HG02970 (cell line): ENCODE results near the gene U2AF2.

ENCODE experiments used
- ATAC-seq: cut with Tn5 transposase; IDR thresholded peaks from one replicate; pipeline ENCODE4 v1.9.1; 2021; ENCODE audit warnings: mild to moderate bottlenecking, moderate library complexity, moderate number of reproducible peaks; ENCODE audit not compliant: unreplicated experiment, low FRiP score

U2AF2 gene

DNA sequence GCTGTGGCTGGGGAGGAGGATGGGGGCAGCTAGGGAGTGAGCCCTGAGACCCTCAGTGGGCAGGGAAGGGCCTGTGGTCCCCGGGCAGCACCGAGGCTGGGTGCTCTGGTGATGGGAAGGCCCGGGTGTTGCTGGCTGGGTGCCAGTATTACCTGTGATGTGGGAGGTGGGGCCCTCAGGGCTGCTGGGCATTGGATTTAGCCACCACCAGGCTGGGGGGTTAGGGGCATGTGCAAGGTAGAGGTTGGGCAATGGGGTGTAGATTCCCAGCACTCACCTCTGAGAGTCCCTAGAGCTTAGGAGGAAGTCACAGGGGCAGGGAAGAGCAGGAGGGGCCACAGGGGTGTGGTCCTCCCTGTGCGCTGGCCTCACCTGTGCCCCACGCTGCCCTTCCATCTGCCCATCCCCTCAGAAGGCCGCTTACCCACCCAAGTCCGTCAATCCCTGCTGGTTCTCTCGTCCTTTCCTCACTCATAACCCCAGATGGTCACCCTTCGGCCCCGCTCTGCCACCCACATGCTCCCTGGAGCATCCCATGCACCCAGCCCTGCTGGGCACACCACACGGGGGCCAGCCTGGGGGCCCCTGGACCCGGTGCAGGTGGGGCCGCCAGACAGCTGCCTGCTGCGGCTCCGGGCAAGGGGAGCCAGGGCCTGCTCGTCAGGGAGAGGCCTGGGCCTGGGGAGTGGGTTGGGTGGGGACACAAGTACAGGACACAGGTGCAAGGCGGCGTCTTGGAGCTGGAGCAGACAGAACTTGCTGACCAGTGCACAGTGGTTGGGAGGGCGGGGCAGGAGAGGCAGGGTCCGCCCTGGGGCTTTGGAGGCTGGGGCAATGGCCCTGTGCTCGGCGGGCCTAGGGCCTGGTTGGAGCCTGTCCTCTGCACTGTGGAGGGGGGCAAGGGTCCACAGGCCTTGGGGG lies 32.7 kb downstream of the U2AF2 start:
- no peak for ATAC-seq

DNA sequence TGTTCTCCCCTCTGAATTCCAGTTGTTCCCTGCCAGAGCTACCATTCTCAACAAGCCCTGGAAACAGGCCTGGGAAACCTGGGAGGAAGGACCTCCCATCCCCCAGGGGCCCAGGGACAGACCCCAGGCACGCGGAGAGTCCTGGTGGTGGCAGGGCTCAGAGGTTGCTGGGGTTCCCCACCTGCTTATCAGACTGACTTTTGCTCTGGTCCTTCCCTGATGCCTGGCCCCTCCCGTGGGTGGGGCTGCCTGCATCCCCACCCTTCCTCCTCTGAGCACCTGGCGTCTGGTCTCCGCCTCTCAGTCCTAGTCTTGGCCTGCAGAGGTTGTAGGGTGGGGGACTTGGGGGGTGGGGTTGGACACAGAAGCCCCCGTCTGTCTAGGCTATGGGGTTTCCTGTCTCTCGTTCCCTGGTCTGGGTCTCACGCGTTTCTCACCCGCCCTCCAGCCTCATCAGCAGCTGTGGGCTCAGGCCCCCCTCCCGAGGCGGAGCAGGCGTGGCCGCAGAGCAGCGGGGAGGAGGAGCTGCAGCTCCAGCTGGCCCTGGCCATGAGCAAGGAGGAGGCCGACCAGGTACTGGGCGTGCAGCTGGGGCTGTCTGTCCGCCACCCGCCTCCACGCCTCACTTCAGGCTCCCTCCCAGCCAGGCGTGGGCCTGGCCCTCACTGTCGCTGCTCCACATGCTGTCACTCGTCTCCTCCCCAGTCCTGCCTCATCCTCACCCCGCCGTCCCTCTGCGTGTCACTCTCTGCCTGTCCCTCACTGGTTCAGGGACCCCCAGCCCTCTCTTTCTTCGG lies 33.8 kb downstream of the U2AF2 start:
- ATAC-seq, result no peak

GRCh38 chr19:55689411-55690108 lies 34.7 kb downstream of the U2AF2 start:
- ATAC-seq, result no peak

DNA sequence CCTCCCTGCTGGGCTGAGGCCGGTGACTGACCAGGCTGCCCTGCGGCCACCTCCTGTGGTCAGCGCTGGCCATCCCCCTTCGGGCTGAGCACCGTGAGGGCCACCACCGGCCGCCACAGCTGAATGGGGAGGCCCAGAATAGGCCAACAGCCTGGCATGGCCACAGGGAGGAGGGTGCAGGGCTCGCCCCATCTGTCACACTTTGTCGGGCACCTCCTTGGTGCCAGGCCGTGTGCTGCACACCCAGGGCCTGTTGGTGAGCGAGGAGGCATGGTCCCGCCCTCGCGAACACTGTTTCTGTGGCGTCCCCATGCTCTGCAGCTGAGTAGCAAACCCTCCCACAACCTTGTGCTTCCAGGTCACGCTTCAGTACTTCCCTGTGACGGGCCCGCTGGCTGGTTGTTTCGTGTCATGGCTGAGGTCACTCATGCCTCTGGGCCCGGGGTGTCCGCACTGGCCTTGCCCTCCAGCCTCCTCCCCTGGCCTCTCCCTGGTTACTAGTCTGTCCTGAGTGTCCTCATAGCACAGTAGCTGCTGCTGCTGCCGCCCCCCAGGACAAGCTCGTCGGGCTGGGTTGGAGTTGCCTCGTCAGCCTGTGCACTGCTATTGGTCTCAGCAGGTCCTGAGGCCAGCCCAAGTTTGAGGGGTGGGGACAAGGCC lies 35.4 kb downstream of the U2AF2 start:
- no peak for ATAC-seq

DNA sequence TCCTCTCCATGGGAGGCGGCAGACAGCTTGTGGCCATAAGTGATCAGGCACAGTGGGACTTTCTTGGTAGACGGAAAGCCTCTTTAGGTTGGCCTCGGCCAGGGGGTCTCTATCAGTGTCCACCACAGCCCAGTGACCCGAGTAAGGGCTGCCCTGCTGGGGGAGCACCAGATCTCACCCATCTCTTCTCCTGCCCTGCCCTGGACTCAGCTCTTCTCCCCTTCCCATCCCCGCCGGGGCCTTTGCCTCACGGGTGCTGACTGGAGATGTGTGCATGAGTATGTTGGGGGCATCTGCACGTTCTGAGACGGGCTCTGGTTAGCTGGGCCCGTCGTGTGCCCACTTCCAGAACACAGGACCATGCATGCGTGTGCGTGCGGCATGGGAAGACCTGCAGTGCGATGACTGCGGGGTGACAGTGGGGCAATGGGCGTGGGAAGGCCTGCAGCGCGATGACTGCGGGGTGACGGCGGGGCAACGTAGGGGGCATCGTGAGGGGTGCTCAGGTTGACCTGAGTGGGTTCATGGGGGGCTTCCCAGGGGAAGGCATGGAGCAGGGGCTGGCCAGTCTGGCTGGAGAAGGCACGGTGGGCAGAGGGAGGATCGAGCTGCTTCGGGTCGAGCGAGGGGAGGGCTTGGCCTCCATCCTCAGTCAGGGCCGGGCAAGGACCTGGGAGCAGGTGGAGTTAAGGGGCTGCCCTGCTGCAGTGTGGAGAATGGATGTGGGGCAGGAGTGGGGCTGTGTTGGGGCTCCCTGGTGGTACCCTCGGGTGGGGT lies 36.1 kb downstream of the U2AF2 start:
- no peak for ATAC-seq

GRCh38 chr19:55691561-55692481 lies 37.0 kb downstream of the U2AF2 start:
- ATAC-seq, result no peak

GRCh38 chr19:55692681-55693081 lies 37.8 kb downstream of the U2AF2 start:
- no peak for ATAC-seq

GRCh38 chr19:55693336-55693974 lies 38.6 kb downstream of the U2AF2 start:
- no peak for ATAC-seq

GRCh38 chr19:55694241-55694655 lies 39.4 kb downstream of the U2AF2 start:
- ATAC-seq, result no peak

GRCh38 chr19:55694656-55695491 lies 40.0 kb downstream of the U2AF2 start:
- ATAC-seq, result no peak

DNA sequence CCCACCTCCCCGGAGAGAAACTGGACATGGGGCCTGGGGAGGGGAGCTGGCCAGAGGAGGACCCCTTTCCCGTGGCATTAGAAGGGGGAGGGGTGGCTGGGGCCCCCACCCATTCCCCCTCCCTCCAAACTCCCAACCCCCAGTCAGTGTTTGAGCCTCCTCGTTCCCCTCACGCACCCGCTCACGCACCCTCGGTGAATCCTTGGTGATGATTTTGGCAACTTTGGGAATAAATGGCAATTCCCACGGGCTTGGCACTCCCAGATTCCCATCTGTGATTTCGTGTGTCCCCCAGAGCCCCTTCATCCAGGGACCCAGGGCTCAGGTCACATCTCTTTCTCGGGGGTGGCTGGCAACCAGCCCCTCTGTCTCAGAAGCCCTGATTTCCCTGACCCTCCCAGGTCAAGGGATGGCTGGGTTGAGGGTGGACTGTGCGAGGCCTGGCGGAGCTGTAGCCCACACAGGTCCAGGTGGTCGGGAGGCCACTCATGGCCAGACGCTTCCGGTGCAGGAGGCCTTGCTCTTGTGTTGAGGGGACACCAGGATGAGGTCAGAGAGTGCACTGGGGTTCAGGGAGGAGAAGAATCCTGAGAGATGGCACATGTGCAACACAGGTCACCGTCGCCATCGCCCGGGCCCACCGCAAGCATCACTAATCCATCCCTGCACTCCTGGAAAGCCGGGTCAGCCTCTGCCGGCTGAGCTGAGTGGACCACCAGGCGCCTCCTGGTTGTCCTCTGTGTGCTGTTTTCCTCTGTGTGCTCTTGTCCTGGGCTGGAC lies 40.9 kb downstream of the U2AF2 start:
- ATAC-seq, result no peak

DNA sequence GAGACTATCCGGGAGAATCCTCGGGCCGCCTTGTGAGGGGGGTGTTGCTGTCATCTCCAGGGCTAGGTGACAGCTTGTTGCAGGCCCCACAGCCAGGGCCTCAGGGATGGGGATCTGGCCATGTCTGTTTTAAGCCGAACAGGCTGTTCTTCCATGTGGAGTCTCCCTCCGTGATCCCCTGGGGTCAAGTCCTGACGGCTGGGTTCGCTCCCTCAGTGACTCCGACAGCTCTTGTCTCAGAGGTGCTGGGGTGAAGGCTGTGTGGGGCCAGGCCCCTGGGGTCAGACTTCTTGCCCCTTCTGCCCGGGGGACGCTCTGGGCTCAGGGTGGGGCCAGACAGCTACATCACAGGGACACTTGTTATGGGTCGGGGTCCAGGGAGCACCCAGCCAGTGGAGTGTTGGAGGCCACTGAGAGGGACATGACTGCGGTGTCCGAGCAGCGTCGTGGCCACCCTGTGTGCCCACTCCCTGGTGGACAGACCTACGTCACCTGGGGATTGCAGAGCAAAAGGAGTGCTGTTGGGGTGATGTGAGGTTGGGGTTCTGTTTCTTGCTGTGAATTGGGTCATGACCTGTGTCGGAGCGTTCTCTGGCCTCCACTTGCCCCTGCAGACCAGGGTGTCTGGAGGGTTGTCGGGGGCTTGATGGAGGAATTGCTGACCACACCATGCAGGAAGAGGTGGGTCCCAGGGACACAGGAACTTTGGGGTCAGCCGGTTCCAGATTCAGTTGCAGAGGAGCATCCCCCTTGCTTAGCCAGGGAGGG lies 41.6 kb downstream of the U2AF2 start:
- no peak for ATAC-seq

DNA sequence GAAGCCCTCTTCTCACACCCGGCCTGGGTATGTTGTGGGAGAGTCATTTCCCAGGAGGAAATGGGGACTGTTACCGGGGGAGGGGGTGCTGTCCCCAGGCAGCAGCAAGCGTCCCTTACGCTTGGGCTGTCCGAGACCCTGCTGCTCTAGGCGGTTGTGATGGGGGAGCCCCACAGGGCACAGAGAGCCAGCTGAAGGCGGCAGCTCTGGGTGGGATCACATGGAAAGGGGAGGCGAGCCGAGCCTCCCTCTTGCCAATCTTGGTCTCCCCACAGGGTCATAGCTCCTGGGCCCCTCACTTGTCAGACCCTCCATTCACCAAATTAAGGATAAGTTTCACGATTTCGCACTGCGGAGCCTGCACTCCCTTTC lies 42.2 kb downstream of the U2AF2 start:
- ATAC-seq, result no peak

DNA sequence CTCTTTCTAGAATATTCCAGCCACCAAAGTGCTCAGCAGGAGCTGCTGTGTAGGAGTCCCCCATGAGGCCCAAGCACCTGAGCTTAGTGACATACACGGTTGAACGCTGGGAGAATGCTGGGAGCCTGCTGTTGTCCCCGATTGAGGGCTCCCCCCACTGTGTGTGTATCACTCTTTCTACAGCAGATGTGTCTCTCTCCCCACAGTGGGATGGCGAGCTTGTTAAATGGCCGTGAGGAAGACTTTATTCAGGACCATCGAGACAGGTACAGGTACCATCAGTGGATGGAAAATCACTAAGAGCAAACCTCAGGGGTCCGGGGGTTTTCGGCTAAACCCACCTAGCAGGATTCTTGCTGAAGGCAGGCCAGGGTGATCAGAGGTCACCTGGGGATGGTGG lies 42.9 kb downstream of the U2AF2 start:
- no peak for ATAC-seq

GRCh38 chr19:55698256-55698655 lies 43.4 kb downstream of the U2AF2 start:
- no peak for ATAC-seq

GRCh38 chr19:55699221-55699620 lies 44.4 kb downstream of the U2AF2 start:
- no peak for ATAC-seq
